K562 (cell line): Measurements from ENCODE around the gene OR10J5. TPM values are rescaled to one million over a fixed set of nuclear protein-coding genes. Genes with fewer than 3 reads are reported as not detected.

ENCODE experiments used
- ATAC-seq: fragments of 200-7000 bp; cut with Tn5 transposase; 3 replicates; pipeline ENCODE4 v1.9.1; 2020; ENCODE audit warnings: moderate library complexity
- BruUV-seq: library from RNA; stranded (reverse); fragments of 400-500 nt; replicated peaks from 2 replicates; lab custom pipeline; 2021; lab: Mats Ljungman, UMichigan
- CTCF ChIA-PET: fragments of 300-600 bp; formaldehyde crosslinking; extraction: SDS; loops from one replicate; lab custom pipeline; 2021; ENCODE audit warnings: low intra/inter-chr PET ratio; lab: Yijun Ruan, JAX
- POLR2A ChIA-PET: fragments of 300-600, 350-650 bp; sonication (Branson Sonifier 250); formaldehyde crosslinking; extraction: SDS; loops from one replicate; lab custom pipeline; 2021; ENCODE audit warnings: antibody characterized with exemption, inconsistent platforms; lab: Yijun Ruan, JAX
- DNase-seq, 4 experiments: peaks; one replicate each; pipeline versions ENCODE4 v3.0.0 to v3.0.0-alpha.2; 2011 to 2018; ENCODE audit warnings: low spot score in 3 of 4, mixed read lengths in 3 of 4; ENCODE audit errors: extremely low read depth in 1 of 4
- FAIRE-seq: peaks from 2 replicates; lab custom pipeline; 2011; peaks lifted over from hg19 to GRCh38; lab: Jason Lieb, UNC
- H2AFZ ChIP-seq: 2 replicates; pipeline ENCODE4 v1.6.0; 2011; ENCODE audit warnings: low read depth, low read length, control low read depth, inconsistent platforms
- H3K27ac ChIP-seq: fragments of 200-600 bp; 3 replicates; pipeline ENCODE4 v1.8.0; 2011; ENCODE audit warnings: low read depth, mild to moderate bottlenecking, control low read depth, inconsistent platforms, low read length, moderate library complexity, mixed read lengths; ENCODE audit errors: extremely low read depth
- H3K27me3 ChIP-seq, 2 experiments: fragments of 300-600 bp in 1 of 2; 2 replicates in 1 of 2; 3 replicates in 1 of 2; pipeline versions ENCODE4 v1.6.0 to v1.8.0; 2011; ENCODE audit warnings: inconsistent platforms in 2 of 2, low read length in 2 of 2, mild to moderate bottlenecking in 1 of 2, mixed read lengths in 1 of 2, moderate library complexity in 1 of 2; ENCODE audit not compliant: control insufficient read depth in 2 of 2, insufficient read depth in 2 of 2
- H3K36me3 ChIP-seq: fragments of 300-600 bp; 3 replicates; pipeline ENCODE4 v1.8.0; 2011; ENCODE audit warnings: mild to moderate bottlenecking, low read length, inconsistent platforms; ENCODE audit not compliant: control insufficient read depth, insufficient read depth
- H3K4me1 ChIP-seq, 2 experiments: fragments of 200-600 bp in 1 of 2; replicated peaks in 1 of 2; 2 replicates in 1 of 2; 3 replicates in 1 of 2; pipeline versions ENCODE4 v1.5.1 to v1.8.0; 2011; ENCODE audit warnings: inconsistent platforms in 2 of 2, low read length in 2 of 2, mild to moderate bottlenecking in 1 of 2, mixed read lengths in 1 of 2, moderate library complexity in 1 of 2; ENCODE audit not compliant: control insufficient read depth in 2 of 2, insufficient read depth in 2 of 2
- H3K4me2 ChIP-seq: 2 replicates; pipeline ENCODE4 v1.6.1; 2011; ENCODE audit warnings: low read length, control low read depth, inconsistent platforms, mixed read lengths; ENCODE audit not compliant: insufficient read depth
- H3K4me3 ChIP-seq: fragments of 200-600 bp; sonication (generic), shearing (Covaris generic); 2 replicates; pipeline ENCODE4 v1.5.1; 2016; ENCODE audit warnings: control low read depth, inconsistent platforms
- H3K79me2 ChIP-seq: fragments of 200-600 bp; 3 replicates; pipeline ENCODE4 v1.8.0; 2011; ENCODE audit warnings: low read length, inconsistent platforms; ENCODE audit not compliant: control insufficient read depth, insufficient read depth
- H3K9ac ChIP-seq, 2 experiments: 2 replicates each; pipeline versions ENCODE4 v1.6.0 to v1.6.1; 2011; ENCODE audit warnings: low read depth in 2 of 2, low read length in 2 of 2, control low read depth in 1 of 2, inconsistent platforms in 1 of 2, mild to moderate bottlenecking in 1 of 2, mixed read lengths in 1 of 2; ENCODE audit not compliant: insufficient read depth in 1 of 2
- H3K9me1 ChIP-seq: one replicate; pipeline ENCODE4 v1.6.0; 2011; ENCODE audit warnings: inconsistent platforms, mild to moderate bottlenecking, low read length, moderate library complexity; ENCODE audit not compliant: control insufficient read depth, insufficient read depth
- H3K9me3 ChIP-seq: replicated peaks from 2 replicates; pipeline ENCODE4 v1.5.1; 2011; ENCODE audit warnings: low read depth, low read length, inconsistent platforms; ENCODE audit not compliant: control insufficient read depth, insufficient read depth
- H4K20me1 ChIP-seq: replicated peaks from 2 replicates; pipeline ENCODE4 v1.6.1; 2011; ENCODE audit warnings: low read length, inconsistent platforms, mixed read lengths; ENCODE audit not compliant: control insufficient read depth, insufficient read depth
- ASH1L ChIP-seq: fragments of 450-650 bp; IDR thresholded peaks from 2 replicates; pipeline ENCODE4 v1.6.1; 2018; ENCODE audit warnings: borderline replicate concordance, mild to moderate bottlenecking, low read depth; ENCODE audit not compliant: partially characterized antibody
- BMI1 ChIP-seq: fragments of 150-350 bp; IDR thresholded peaks from 2 replicates; pipeline ENCODE4 v1.6.1; 2014; ENCODE audit warnings: low read length
- ELF2 ChIP-seq: fragments of 250-450 bp; sonication (Bioruptor Pico); IDR thresholded peaks from 2 replicates; pipeline ENCODE4 v1.5.0; 2021; ENCODE audit warnings: mild to moderate bottlenecking
- FOXJ2 ChIP-seq: fragments of 200-800 bp; sonication (Bioruptor generic); IDR thresholded peaks from 2 replicates; pipeline ENCODE4 v1.6.1; 2016; ENCODE audit warnings: missing genetic modification characterization, missing compliant biosample characterization
- GMEB1 ChIP-seq: fragments of 250-450 bp; sonication (Bioruptor Pico); IDR thresholded peaks from 2 replicates; pipeline ENCODE4 v1.4.0; 2020; ENCODE audit warnings: mild to moderate bottlenecking
- NCOA2 ChIP-seq, 2 experiments: fragments of 450-650 bp; IDR thresholded peaks; 2 replicates each; pipeline ENCODE4 v1.6.1; 2018; ENCODE audit warnings: mild to moderate bottlenecking in 2 of 2, moderate library complexity in 1 of 2; ENCODE audit not compliant: partially characterized antibody in 2 of 2
- PCBP2 ChIP-seq: fragments of 200-400 bp; formaldehyde crosslinking; IDR thresholded peaks from 2 replicates; pipeline ENCODE4 v1.6.1; 2018; ENCODE audit warnings: low read length, low read depth, mild to moderate bottlenecking, moderate library complexity; ENCODE audit not compliant: poor library complexity, severe bottlenecking
- RBM25 ChIP-seq: fragments of 200-400 bp; formaldehyde crosslinking; IDR thresholded peaks from 2 replicates; pipeline ENCODE4 v1.6.1; 2018; ENCODE audit warnings: low read length, low read depth, moderate library complexity; ENCODE audit not compliant: severe bottlenecking
- SMC3 ChIP-seq: conservative IDR thresholded peaks from 2 replicates; pipeline ENCODE4 v1.6.1; 2011; ENCODE audit warnings: low read depth, low read length, improper control_type of control experiment; ENCODE audit not compliant: insufficient read depth
- TCF3 ChIP-seq: sonication (generic); formaldehyde crosslinking; IDR thresholded peaks from 2 replicates; pipeline ENCODE4 v1.4.0; 2020; ENCODE audit warnings: mild to moderate bottlenecking, missing genetic modification reagents
- YBX1 ChIP-seq: fragments of 450-650 bp; IDR thresholded peaks from 2 replicates; pipeline ENCODE4 v1.7.1; 2016; ENCODE audit warnings: mild to moderate bottlenecking
- ZBTB17 ChIP-seq: fragments of 450-650 bp; formaldehyde crosslinking; IDR thresholded peaks from 2 replicates; pipeline ENCODE4 v1.4.0; 2020; ENCODE audit warnings: mild to moderate bottlenecking
- ZBTB49 ChIP-seq: sonication (generic); formaldehyde crosslinking; IDR thresholded peaks from 2 replicates; pipeline ENCODE4 v1.8.0; 2022; ENCODE audit warnings: missing genetic modification reagents, mild to moderate bottlenecking, borderline replicate concordance
- ZFP91 ChIP-seq: sonication (generic); formaldehyde crosslinking; IDR thresholded peaks from 2 replicates; pipeline ENCODE4 v1.8.0; 2022; ENCODE audit warnings: mild to moderate bottlenecking, missing genetic modification reagents
- ZKSCAN8 ChIP-seq: fragments of 200-800 bp; sonication (Bioruptor generic); IDR thresholded peaks from 2 replicates; pipeline ENCODE4 v1.6.1; 2016; ENCODE audit warnings: missing genetic modification characterization, missing compliant biosample characterization
- ZNF140 ChIP-seq: fragments of 250-450 bp; sonication (Bioruptor Pico); IDR thresholded peaks from 2 replicates; pipeline ENCODE4 v1.8.0; 2021; ENCODE audit warnings: moderate library complexity, mild to moderate bottlenecking, inconsistent platforms
- ZNF212 ChIP-seq: fragments of 450-650 bp; formaldehyde crosslinking; IDR thresholded peaks from 2 replicates; pipeline ENCODE4 v1.4.0; 2020; ENCODE audit warnings: mild to moderate bottlenecking
- ZNF717 ChIP-seq: fragments of 250-450 bp; sonication (Bioruptor Pico); IDR thresholded peaks from 2 replicates; pipeline ENCODE4 v1.5.0; 2021
- WGBS: fragments of 100-300 bp; shearing (Covaris generic); methylation state at CpG from one replicate; pipeline ENCODE4 v1.1.6; 2016; ENCODE audit warnings: low coverage, mixed read lengths; ENCODE audit not compliant: insufficient coverage; ENCODE audit errors: missing lambda C conversion rate; 5-methylcytosine and 5-hydroxymethylcytosine counted together
- in situ Hi-C: fragments of 300-500 bp; cut with MboI; formaldehyde crosslinking; loops from 4 replicates; pipeline ENCODE4 v1.15.0; 2018; ENCODE audit warnings: inconsistent platforms, mixed read lengths
- intact Hi-C: fragments of 100-400 bp; cut with micrococcal nuclease; formaldehyde crosslinking; loops from 2 replicates; pipeline ENCODE4 v1.14.2; 2022
- polyA plus RNA-seq, 8 experiments: library from polyadenylated mRNA; depleted of rRNA in 4 of 8; stranded (reverse) in 5 of 8; unstranded in 3 of 8; fragments of >200 nt; fragmentation: Nextera tagmentation in 2 of 8; fragmentation: Illumina TruSeq in 1 of 8; extraction: Ambion mirVana in 2 of 8; extraction: Trizol in 1 of 8; gene quantifications; 2 replicates each; pipeline versions ENCODE4 v1.2.1 to v1.2.3, GENCODE V29; 2011 to 2014; ENCODE audit warnings: inconsistent platforms in 1 of 8, missing spikeins in 1 of 8
- total RNA-seq, 7 experiments: library from RNA; depleted of rRNA in 6 of 7; stranded (reverse); fragments of >200 nt in 6 of 7; fragmentation: Illumina TruSeq in 2 of 7; extraction: Trizol in 2 of 7; gene quantifications; 2 replicates each; pipeline versions ENCODE4 v1.2.1 to v1.2.3, GENCODE V29; 2011 to 2021; ENCODE audit warnings: low replicate concordance in 1 of 7

Gene OR10J5
- total and polyA plus RNA-seq, 9 of the 15 experiments (the other 6 are each of a cell fraction or from before 2014, with no cell fraction given) = not detected

- TF ChIP-seq TCF3 (CRISPR knock-in tag) (no peak), RBM25 (no peak)
Observed at GRCh38 chr1:159554696-159555095, 18.9 kb upstream of the OR10J5 start (continued).

- Histone ChIP-seq H3K9me1 (no peaks in the 10 kb centered on the region), H3K9ac (no peak overlapping the region), H3K4me3 (no peak overlapping the region), H3K36me3 (no peaks in the 10 kb centered on the region), H3K27me3 (no peaks in the 10 kb centered on the region), H3K27ac (no peak overlapping the region), H3K79me2 (no peaks in the 10 kb centered on the region), H4K20me1 (no peaks in the 10 kb centered on the region), H3K4me1 (no peaks in the 10 kb centered on the region), H3K4me2 (no peak overlapping the region), H3K9me3 (no peaks in the 10 kb centered on the region), H2AFZ (no peak overlapping the region)
- WGBS = 2% methylated on average over 3 of the region's 3 CpGs
- intact Hi-C loops (no loop called here), in situ Hi-C loops (no loop called here)
- ChIA-PET POLR2A (no interaction called here), CTCF (no interaction called here)
- FAIRE-seq (no peak), DNase-seq (no peak), ATAC-seq (no peak)
- BruUV-seq = no TSS peak
- no peak for TF ChIP-seq ZNF212 (CRISPR knock-in tag)
- TF ChIP-seq ZNF140 (CRISPR knock-in tag) = no peak
- TF ChIP-seq BMI1 = no peak
- TF ChIP-seq ELF2 (CRISPR knock-in tag) = no peak
- no peak for TF ChIP-seq FOXJ2 (tag)
- no peak for TF ChIP-seq ZFP91 (CRISPR knock-in tag)
- TF ChIP-seq YBX1 = no peak
- TF ChIP-seq PCBP2 = no peak
- TF ChIP-seq NCOA2 (IDR thresholded peaks at IDR 0.05; ENCODE audit: partially characterized antibody in 2 of 2) = no peak
- TF ChIP-seq ZBTB17 (CRISPR knock-in tag) = no peak
- no peak for TF ChIP-seq SMC3
- TF ChIP-seq ZBTB49 (CRISPR knock-in tag) = no peak
- no peak for TF ChIP-seq ZNF717 (CRISPR knock-in tag)
- TF ChIP-seq ZKSCAN8 = no peak
- no peak for TF ChIP-seq GMEB1 (CRISPR knock-in tag)
- TF ChIP-seq ASH1L = no peak
Observed at GRCh38 chr1:159554261-159554660, 18.5 kb upstream of the OR10J5 start.
